ENCODE measurements around the gene ZACN.

DNA sequence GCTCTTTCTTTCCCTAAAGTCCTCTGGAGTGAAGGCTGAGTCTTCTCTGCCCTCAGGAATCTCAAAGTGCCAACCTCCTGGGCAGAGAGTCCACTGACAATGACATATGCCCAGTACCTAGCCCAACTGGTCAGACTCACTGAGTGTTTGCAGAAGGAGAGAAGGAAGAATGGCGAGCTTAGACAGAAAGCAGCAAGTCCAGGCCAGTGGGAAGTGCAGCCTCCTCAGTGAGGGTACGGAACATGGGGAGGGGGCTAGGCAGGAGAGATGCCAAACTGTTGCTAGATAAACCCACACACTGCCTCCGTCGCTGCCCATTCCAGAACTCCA lies 23.9 kb downstream of the ZACN start:
- no peak for TF ChIP-seq EZH2 (IDR thresholded peaks at IDR 0.05; ENCODE audit: borderline replicate concordance, low read depth, low read length, severe bottlenecking)
- no peak for TF ChIP-seq POLR2A (IDR thresholded peaks at IDR 0.05; ENCODE audit: low read depth, low read length)

All from endothelial cell of umbilical vein (primary cell).